Left lung (tissue), 14 donors: ENCODE results near the gene RANBP3L. TPM values are rescaled to one million over a fixed set of nuclear protein-coding genes. Genes with fewer than 3 reads are reported as not detected.
"Not testable (repeated sequence)": the region's sequence is repeated elsewhere in the genome, so short reads cannot be mapped to it uniquely, and the experiment has no call there.

Experiments used
- ATAC-seq: fragments of 200-7000 bp; cut with Tn5 transposase; one replicate; pipeline ENCODE4 v1.9.1; 2020; ENCODE audit warnings: moderate library complexity
- DNase-seq, 4 donors: peaks; one replicate each; pipeline ENCODE4 v3.0.0-alpha.2; 2013 to 2020
- H3K27ac ChIP-seq, 2 donors: fragments of 200-600 bp; sonication (generic) in 1 of 2; one replicate each; pipeline versions ENCODE4 v1.5.0 to v1.8.0; 2020 to 2021
- H3K27me3 ChIP-seq, 2 donors: fragments of 200-600 bp; sonication (generic) in 1 of 2; one replicate each; pipeline versions ENCODE4 v1.5.0 to v1.8.0; 2020 to 2021
- H3K36me3 ChIP-seq, 2 donors: fragments of 200-600 bp; sonication (generic) in 1 of 2; one replicate each; pipeline versions ENCODE4 v1.5.0 to v1.8.0; 2020 to 2021
- H3K4me1 ChIP-seq, 2 donors: fragments of 200-600 bp; one replicate each; pipeline ENCODE4 v1.8.0; 2021
- H3K4me3 ChIP-seq, 2 donors: fragments of 200-600 bp; sonication (generic) in 1 of 2; one replicate each; pipeline versions ENCODE4 v1.5.0 to v1.8.0; 2020 to 2021; ENCODE audit warnings: mild to moderate bottlenecking in 1 of 2
- H3K9me3 ChIP-seq, 2 donors: fragments of 200-600 bp; sonication (generic) in 1 of 2; one replicate each; pipeline versions ENCODE4 v1.5.0 to v1.8.0; 2020 to 2021
- CTCF ChIP-seq, 2 donors: fragments of 200-600 bp; sonication (generic) in 1 of 2; IDR thresholded peaks; one replicate each; pipeline versions ENCODE4 v1.5.0 to v1.8.0; 2021; ENCODE audit warnings: antibody characterized with exemption in 2 of 2
- intact Hi-C, 2 donors: fragments of 100-400 bp; cut with DNase I; formaldehyde crosslinking; loops; one replicate each; pipeline versions ENCODE4 v1.11.2 to v1.14.2; 2022
- long read RNA-seq, 12 donors: library from polyadenylated mRNA in 2 of 12; unstranded in 2 of 12; transcript quantifications; one replicate each; pipeline ENCODE4 v2.0.0 and lab custom pipeline, GENCODE V29; 2019 to 2026
- polyA plus RNA-seq, 6 donors: library from polyadenylated mRNA; unstranded; fragments of 120-200 nt; gene quantifications; one replicate each; pipeline ENCODE4 v1.2.1, GENCODE V29; 2013; ENCODE audit not compliant: insufficient read length in 6 of 6
- total RNA-seq, 2 donors: library from RNA; stranded (reverse); fragmentation: NEBNext Ultra II Directional; extraction: Animal tissue kit (Norgen Biotek cat#: 25700); gene quantifications; one replicate each; pipeline ENCODE4 v1.2.1, GENCODE V29; 2021
- donor health status: DM: no; HTN: yes; CAD: no.
- donor health status: DM: no; HTN: no; CAD: no.

Gene RANBP3L
- total RNA-seq (1 to 10 TPM; 4.2 to 7.1 TPM), polyA plus RNA-seq (1 to 10 TPM; 1.1 to 3.2 (median 1.8) TPM)
- long read RNA-seq, donor 1, result 0 reads
- long read RNA-seq, donor 2, result 0 reads
- long read RNA-seq, donor 3, partial matches to known transcripts, result 0 of 1 reads
- long read RNA-seq, donor 3, other reads (novel, unspliced or antisense), result 0 of 1 reads
- long read RNA-seq, donor 4, partial matches to known transcripts, result 2 of 2 reads
- long read RNA-seq, donor 4, other reads (novel, unspliced or antisense), result 0 of 2 reads
- long read RNA-seq, donor 5, result 0 reads
- long read RNA-seq, donor 6, result 0 reads
- long read RNA-seq, donor 7, result 0 reads
- long read RNA-seq, donor 8, result 0 reads
- long read RNA-seq, donor 9, result 0 reads
- long read RNA-seq, donor 10, partial matches to known transcripts, result 1 of 1 reads
- long read RNA-seq, donor 10, other reads (novel, unspliced or antisense), result 0 of 1 reads
- long read RNA-seq, donor 11, partial matches to known transcripts, result 0 of 1 reads
- long read RNA-seq, donor 11, other reads (novel, unspliced or antisense), result 0 of 1 reads
- long read RNA-seq, donor 12, result 0 reads

DNA sequence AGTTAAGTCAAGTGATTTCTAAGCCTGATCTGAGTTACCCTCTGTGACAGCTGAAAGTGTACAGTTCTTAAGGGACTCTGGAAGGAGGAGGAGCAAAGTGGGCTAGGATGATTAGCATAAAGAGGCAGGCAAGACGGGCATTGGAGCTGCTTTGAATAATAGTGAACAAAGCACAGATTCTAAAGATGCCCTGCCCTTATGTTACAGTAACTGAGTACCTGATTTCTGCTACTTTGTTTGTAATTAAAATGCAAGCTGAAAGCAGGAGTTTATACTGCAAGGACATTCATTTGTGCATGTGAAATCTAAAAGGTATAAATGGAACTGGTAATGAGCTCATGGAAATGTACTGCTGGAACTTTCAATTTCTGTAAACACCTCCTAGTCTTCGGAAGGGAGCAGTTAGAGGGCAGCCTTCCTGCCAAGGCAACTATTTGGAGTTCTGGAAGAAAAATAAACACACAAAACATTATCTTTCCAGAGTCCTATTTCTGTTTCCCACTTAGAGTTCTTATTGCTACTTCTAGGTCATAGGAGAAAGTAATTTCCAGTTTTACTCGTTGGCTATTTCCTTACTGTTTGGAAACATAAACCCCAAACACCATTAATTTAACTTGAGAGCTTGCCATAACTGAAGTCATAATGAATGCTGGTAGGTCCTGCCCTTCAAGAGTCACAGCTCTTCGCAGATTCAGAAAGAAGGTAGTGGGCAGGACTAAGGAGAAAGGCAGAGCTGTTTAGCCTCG, at the start of gene RANBP3L:
RANBP3L (minus strand) TSS at position 45 of the 746 bp plus-strand sequence. CDS start 486 bp downstream, outside the sequence.
- Histone ChIP-seq H3K4me1 (peaks cover 0 to 8% of the 10 kb centered on the region in 2 donors), H3K27me3 (no peaks in the 10 kb centered on the region), H3K27ac (peak within 1 kb of the TSS; percentile 74 to 77), H3K36me3 (no peaks in the 10 kb centered on the region), H3K9me3 (no peaks in the 10 kb centered on the region), H3K4me3 (peak within 1 kb of the TSS in 1 of 2 donors; percentile 25)
- intact Hi-C loops, result loop anchor here in 1 of 2 donors (5.0 kb wide), 1 partner anchor 40 kb away; no protein-coding TSS in a partner anchor
- DNase-seq (peak in 2 of 4 donors; percentile 55 to 71), ATAC-seq (peak; percentile 93)
- no peak for TF ChIP-seq CTCF (IDR thresholded peaks at IDR 0.05)

- Histone ChIP-seq H3K4me3 (no peak overlapping the region), H3K27me3 (no peaks in the 10 kb centered on the region), H3K4me1 (no peaks in the 10 kb centered on the region), H3K27ac (no peak overlapping the region), H3K36me3 (no peaks in the 10 kb centered on the region), H3K9me3 (no peaks in the 10 kb centered on the region)
- ATAC-seq (no peak), DNase-seq (peak in 1 of 4 donors; percentile 29)
- intact Hi-C loops, result no loop called here
- TF ChIP-seq CTCF (IDR thresholded peaks at IDR 0.05), result no peak
Measured at GRCh38 chr5:36346896-36347690, 45.4 kb upstream of the RANBP3L start.

- ATAC-seq, result no peak
- TF ChIP-seq CTCF (IDR thresholded peaks at IDR 0.05), result no peak
Measured at GRCh38 chr5:36344899-36345298, 43.2 kb upstream of the RANBP3L start.

DNA sequence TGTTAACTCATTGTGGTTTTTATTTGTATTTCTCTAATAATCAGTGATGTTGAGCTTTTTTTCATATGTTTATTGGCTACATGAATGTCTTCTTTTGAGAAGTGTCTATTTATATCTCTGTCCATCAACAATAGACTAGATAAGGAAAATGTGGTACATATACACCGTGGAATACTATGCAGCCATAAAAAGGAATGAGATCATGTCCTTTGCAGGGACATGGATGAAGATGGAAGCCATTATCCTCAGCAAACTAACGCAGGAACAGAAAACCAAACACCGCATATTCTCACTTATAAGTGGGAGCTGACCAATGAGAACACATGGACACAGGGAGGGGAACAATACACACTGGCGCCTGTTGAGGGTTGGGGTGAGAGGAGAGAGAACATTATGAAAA, 40.0 kb upstream of the RANBP3L start:
- H3K4me1 ChIP-seq, intact Hi-C loops, H3K4me3 ChIP-seq, H3K27me3 ChIP-seq, H3K27ac ChIP-seq, DNase-seq, ATAC-seq, H3K36me3 ChIP-seq, H3K9me3 ChIP-seq: not testable (repeated sequence)

More at GRCh38 chr5:36344899-36345298, 43.2 kb upstream of the RANBP3L start:
- Histone ChIP-seq H3K4me1 (no peaks in the 10 kb centered on the region), H3K9me3 (no peaks in the 10 kb centered on the region), H3K27me3 (no peaks in the 10 kb centered on the region), H3K4me3 (no peak overlapping the region), H3K36me3 (no peaks in the 10 kb centered on the region), H3K27ac (no peak overlapping the region)
- intact Hi-C loops, result no loop called here
- DNase-seq, result no peak

DNA sequence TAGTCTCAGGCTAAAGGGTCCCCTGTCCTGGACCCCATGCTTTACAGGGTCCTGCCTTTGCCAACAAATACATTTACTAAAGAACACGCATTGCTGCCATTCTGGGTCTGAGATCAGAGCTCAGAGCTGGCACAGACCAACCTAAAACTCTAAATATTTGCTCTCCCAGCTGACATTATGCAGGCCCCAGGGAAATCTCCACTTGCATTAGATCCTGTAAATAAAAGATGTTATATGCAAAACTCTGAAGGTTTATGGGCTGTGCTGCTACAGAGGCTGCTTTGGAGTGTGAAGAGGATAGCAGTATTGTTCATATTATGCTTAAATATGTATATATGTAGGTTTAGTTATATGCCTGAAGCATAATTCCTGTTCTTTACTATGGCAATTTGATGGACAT, 35.9 kb upstream of the RANBP3L start:
- Histone ChIP-seq H3K36me3 (no peaks in the 10 kb centered on the region), H3K27me3 (no peaks in the 10 kb centered on the region), H3K4me1 (no peaks in the 10 kb centered on the region), H3K27ac (no peak overlapping the region), H3K4me3 (no peak overlapping the region), H3K9me3 (no peaks in the 10 kb centered on the region)
- ATAC-seq, result no peak
- DNase-seq, result no peak
- intact Hi-C loops, result no loop called here
- no peak for TF ChIP-seq CTCF (IDR thresholded peaks at IDR 0.05)
